SK-N-MC (cell line): ENCODE results near the gene RSF1.

Source experiments
- EZH2 ChIP-seq: fragments of 200-600 bp; sonication (generic); IDR thresholded peaks from one replicate; pipeline ENCODE4 v1.6.1; 2017; ENCODE audit warnings: antibody characterized with exemption
- FOXP2 ChIP-seq: optimal IDR thresholded peaks from 2 replicates; pipeline ENCODE3; 2011; ENCODE audit warnings: mild to moderate bottlenecking, moderate library complexity; ENCODE audit not compliant: insufficient read depth; ENCODE audit errors: extremely low read length, control extremely low read depth
- POLR2AphosphoS5 ChIP-seq: IDR thresholded peaks from 2 replicates; pipeline ENCODE4 v1.6.1; 2012; ENCODE audit warnings: mild to moderate bottlenecking, low read depth, low read length, borderline replicate concordance

- TF ChIP-seq POLR2AphosphoS5 = no peak
- TF ChIP-seq EZH2 = no peak
- no peak for TF ChIP-seq FOXP2
These were observed 37.5 kb downstream of the RSF1 start for GRCh38 chr11:77783025-77783424.
